Lung (tissue), 13 donors: ENCODE data around the gene PNLDC1. TPM values are rescaled to one million over a fixed set of nuclear protein-coding genes. Genes with fewer than 3 reads are reported as not detected.
A peak's percentile ranks its signal among the peaks of the same experiment; 100 is the strongest.

ENCODE experiments used
- ATAC-seq: fragments of 200-7000 bp; cut with Tn5 transposase; one replicate; pipeline ENCODE4 v1.9.1; 2020; ENCODE audit warnings: moderate number of reproducible peaks; ENCODE audit not compliant: insufficient read depth, low FRiP score
- DNase-seq, 3 donors: peaks; one replicate each; pipeline ENCODE4 v3.0.0-alpha.2; 2013 to 2017
- H3K27ac ChIP-seq, 2 donors: one replicate each; pipeline ENCODE4 v1.5.1; 2013; ENCODE audit warnings: mild to moderate bottlenecking in 2 of 2, moderate library complexity in 2 of 2, control low read depth in 1 of 2, inconsistent platforms in 1 of 2, low read depth in 1 of 2, low read length in 1 of 2
- H3K27me3 ChIP-seq, 3 donors: one replicate each; pipeline ENCODE4 v1.5.1; 2013; ENCODE audit warnings: low read length in 2 of 3; ENCODE audit not compliant: control insufficient read depth in 3 of 3, insufficient read depth in 3 of 3
- H3K36me3 ChIP-seq, 4 donors: one replicate each; pipeline ENCODE4 v1.5.1; 2013; ENCODE audit warnings: low read length in 4 of 4, mild to moderate bottlenecking in 1 of 4, moderate library complexity in 1 of 4; ENCODE audit not compliant: control insufficient read depth in 4 of 4, insufficient read depth in 4 of 4
- H3K4me1 ChIP-seq, 5 donors: one replicate each; pipeline ENCODE4 v1.5.1; 2013; ENCODE audit warnings: low read length in 5 of 5, mild to moderate bottlenecking in 2 of 5, moderate library complexity in 1 of 5; ENCODE audit not compliant: control insufficient read depth in 5 of 5, insufficient read depth in 5 of 5
- H3K4me3 ChIP-seq: one replicate; pipeline ENCODE4 v1.5.1; 2013; ENCODE audit warnings: mild to moderate bottlenecking, control low read depth, moderate library complexity
- H3K9ac ChIP-seq, 2 donors: one replicate each; pipeline ENCODE4 v1.5.1; 2013; ENCODE audit warnings: low read length in 2 of 2, control low read depth in 1 of 2; ENCODE audit not compliant: insufficient read depth in 1 of 2
- H3K9me3 ChIP-seq, 4 donors: one replicate each; pipeline ENCODE4 v1.5.1; 2013; ENCODE audit warnings: low read length in 3 of 4, mild to moderate bottlenecking in 1 of 4, moderate library complexity in 1 of 4; ENCODE audit not compliant: control insufficient read depth in 4 of 4, insufficient read depth in 3 of 4
- WGBS, 2 donors: extraction: QIAGEN DNeasy Blood & Tissue Kit; methylation state at CpG; one replicate each; pipeline ENCODE4 v1.1.7; 2013; 5-methylcytosine and 5-hydroxymethylcytosine counted together
- polyA plus RNA-seq, 2 donors: library from polyadenylated mRNA; stranded (reverse); fragments of 200-250 nt; gene quantifications; one replicate each; pipeline ENCODE4 v1.2.1, GENCODE V29; 2013
- small RNA-seq: library from RNA; depleted of rRNA; stranded (forward); fragments of <200 nt; gene quantifications from one replicate; pipeline ENCODE3, GENCODE V24; 2014; ENCODE audit warnings: low replicate concordance
- total RNA-seq, 2 donors: library from RNA; depleted of rRNA in 1 of 2; stranded (reverse); fragments of >200 nt in 1 of 2; gene quantifications; one replicate each; pipeline ENCODE4 v1.2.1, GENCODE V29; 2014 to 2021
- TF ChIP-seq, protein P1 (sequence below): IDR thresholded peaks from 2 replicates; pipeline ENCODE4 v1.5.1; 2012; ENCODE audit warnings: mild to moderate bottlenecking; ENCODE audit errors: control extremely low read depth, extremely low read depth
- donor health status: control.
- donor health status: control.
- donor health status: Bipolar disorder and iron deficiency.
- donor health status: healthy.
- donor health status: DM: yes; HTN: yes; CAD: no.

PNLDC1 gene
- total and polyA plus RNA-seq, 4 donors, result 0.14 to 0.28 (median 0.21) TPM

DNA sequence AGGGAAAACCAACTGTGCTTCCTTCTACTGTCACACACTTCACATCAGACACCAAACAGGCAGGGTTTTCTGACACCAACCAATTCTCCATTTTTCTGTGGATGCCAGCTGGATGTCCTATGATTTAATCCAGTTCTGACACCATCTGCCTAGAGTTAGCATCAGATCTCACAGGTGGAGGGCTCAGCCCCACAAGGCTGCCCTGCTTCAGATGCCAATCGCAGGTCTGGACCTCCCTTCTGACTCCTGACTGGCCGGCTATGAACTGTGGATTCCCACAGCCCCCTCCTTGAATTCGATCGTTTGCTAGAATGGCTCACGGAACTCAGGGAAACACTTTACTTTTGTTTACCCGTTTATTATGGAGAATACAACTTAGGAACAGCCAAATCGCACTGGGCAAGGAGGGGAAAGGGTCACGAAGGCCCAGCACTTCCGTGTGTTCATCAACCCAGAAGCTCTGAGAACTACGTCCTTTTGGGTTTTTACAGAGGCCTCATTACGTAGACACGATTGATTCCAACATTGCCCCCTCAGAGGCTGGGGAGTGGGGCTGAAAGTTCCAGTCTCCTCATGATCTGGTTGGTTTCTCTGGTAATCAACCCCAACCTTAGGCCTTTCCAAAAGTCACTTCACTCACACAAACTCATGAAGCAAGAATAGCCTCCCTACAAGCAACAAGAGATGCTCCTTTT is 65.3 kb downstream of the PNLDC1 start:
- H3K27me3 ChIP-seq, result no peaks in the 10 kb centered on the region
- H3K9ac ChIP-seq, result no peak overlapping the region
- peaks cover 0 to 5% (median 0%) of the 10 kb centered on the region in 4 donors for H3K9me3 ChIP-seq
- H3K4me1 ChIP-seq, result peaks cover 0 to 1% (median 0%) of the 10 kb centered on the region in 5 donors
- DNase-seq (no peak), ATAC-seq (no peak)
- no peak overlapping the region for H3K27ac ChIP-seq
- TF ChIP-seq, protein P1, sequence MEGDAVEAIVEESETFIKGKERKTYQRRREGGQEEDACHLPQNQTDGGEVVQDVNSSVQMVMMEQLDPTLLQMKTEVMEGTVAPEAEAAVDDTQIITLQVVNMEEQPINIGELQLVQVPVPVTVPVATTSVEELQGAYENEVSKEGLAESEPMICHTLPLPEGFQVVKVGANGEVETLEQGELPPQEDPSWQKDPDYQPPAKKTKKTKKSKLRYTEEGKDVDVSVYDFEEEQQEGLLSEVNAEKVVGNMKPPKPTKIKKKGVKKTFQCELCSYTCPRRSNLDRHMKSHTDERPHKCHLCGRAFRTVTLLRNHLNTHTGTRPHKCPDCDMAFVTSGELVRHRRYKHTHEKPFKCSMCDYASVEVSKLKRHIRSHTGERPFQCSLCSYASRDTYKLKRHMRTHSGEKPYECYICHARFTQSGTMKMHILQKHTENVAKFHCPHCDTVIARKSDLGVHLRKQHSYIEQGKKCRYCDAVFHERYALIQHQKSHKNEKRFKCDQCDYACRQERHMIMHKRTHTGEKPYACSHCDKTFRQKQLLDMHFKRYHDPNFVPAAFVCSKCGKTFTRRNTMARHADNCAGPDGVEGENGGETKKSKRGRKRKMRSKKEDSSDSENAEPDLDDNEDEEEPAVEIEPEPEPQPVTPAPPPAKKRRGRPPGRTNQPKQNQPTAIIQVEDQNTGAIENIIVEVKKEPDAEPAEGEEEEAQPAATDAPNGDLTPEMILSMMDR, result no peak
- no peak overlapping the region for H3K4me3 ChIP-seq
- H3K36me3 ChIP-seq, result no peaks in the 10 kb centered on the region
- 90 to 91% methylated on average over 12 of the region's 12 CpGs for WGBS, 2 donors

DNA sequence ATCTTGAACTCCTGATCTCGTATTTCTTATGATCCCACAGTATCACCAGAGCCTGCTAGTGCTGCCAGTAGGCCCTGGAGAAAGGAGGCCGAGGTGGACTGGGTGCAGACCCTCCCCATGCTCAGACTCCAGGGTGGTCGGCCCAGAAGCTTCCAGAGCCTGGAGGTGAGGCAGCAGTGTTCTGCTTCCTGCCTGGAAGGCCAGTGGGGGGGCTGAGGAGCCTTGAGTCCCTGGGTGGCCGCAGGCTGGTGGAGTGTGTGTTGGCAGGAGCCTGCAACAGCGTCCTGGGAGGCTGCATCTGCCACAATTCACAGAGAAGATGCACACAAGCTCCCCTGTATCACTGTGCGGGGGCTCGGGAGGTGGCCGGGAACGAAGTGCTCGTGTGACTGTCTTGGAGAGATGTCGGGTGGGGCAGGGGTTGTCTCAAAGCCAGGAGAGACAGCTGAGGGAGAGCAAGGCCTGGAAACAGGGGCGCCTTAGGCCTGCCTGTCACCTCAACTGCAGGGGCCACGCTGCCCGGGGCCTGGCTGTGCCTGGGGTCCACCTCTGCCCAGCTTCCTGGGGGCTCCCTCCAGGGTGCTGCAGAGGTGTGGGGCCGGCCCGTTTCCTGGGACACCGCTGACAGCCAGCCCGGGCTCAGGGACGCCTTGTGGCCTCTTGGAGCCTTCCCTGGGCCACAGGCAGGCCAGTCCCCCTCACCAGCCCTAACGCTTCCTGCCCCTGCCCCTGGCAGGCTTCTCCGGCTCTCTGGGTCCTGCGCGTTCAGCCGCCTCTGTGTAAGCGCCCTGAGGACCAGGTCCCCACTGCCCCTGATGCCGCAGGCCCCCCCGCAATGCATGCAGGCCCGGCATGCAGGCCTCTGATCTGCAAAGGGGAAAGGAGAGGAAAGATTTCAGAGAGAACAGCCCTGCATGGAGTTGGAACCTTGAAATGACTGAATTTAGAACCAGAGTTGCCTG is 66.5 kb downstream of the PNLDC1 start:
- H3K36me3 ChIP-seq, result no peaks in the 10 kb centered on the region
- no peak overlapping the region for H3K27ac ChIP-seq
- ATAC-seq (no peak), DNase-seq (no peak)
- H3K9me3 ChIP-seq, result peaks cover 0 to 5% (median 0%) of the 10 kb centered on the region in 4 donors
- no peak overlapping the region for H3K9ac ChIP-seq
- TF ChIP-seq, protein P1, result no peak
- H3K27me3 ChIP-seq, result no peaks in the 10 kb centered on the region
- H3K4me3 ChIP-seq, result no peak overlapping the region
- WGBS, 2 donors, result 88 to 91% methylated on average over 26 to 28 of the region's 28 CpGs
- H3K4me1 ChIP-seq, result peaks cover 0 to 1% (median 0%) of the 10 kb centered on the region in 5 donors

Small RNAs within 50 kb of the gene (small RNA-seq; reads per million reads assigned to genes)
- gene SNORA20 (71.9 reads per million, percentile 98 among the genes with 10 or more reads in this experiment), gene SNORA29 (not detected)

Other genes with a start within 250 kb of the PNLDC1 start
- gene SOD2, start 107.0 kb upstream of the PNLDC1 start, total RNA-seq, result 100 to 1,000 TPM; 797 to 807 TPM
- gene SOD2, start 107.0 kb upstream of the PNLDC1 start, polyA plus RNA-seq, result 1,000 to 10,000 TPM in 1 of 2 donors, 100 to 1,000 TPM in 1; 219 to 3,918 TPM
- gene WTAP, start 72.8 kb upstream of the PNLDC1 start, total RNA-seq, result 100 to 1,000 TPM in 1 of 2 donors, 10 to 100 TPM in 1; 85.0 to 140 TPM
- gene WTAP, start 72.8 kb upstream of the PNLDC1 start, polyA plus RNA-seq, result 100 to 1,000 TPM in 1 of 2 donors, 10 to 100 TPM in 1; 70.8 to 145 TPM
- 10 to 100 TPM; 20.8 to 84.4 TPM for gene ACAT2, start 38.2 kb upstream of the PNLDC1 start, total RNA-seq
- gene ACAT2, start 38.2 kb upstream of the PNLDC1 start, polyA plus RNA-seq, result 10 to 100 TPM; 62.0 to 73.2 TPM
- 100 to 1,000 TPM; 129 to 206 TPM for gene TCP1, start 10.7 kb upstream of the PNLDC1 start, total RNA-seq
- gene TCP1, start 10.7 kb upstream of the PNLDC1 start, polyA plus RNA-seq, result 100 to 1,000 TPM in 1 of 2 donors, 10 to 100 TPM in 1; 80.0 to 109 TPM
- gene MRPL18, start 9.8 kb upstream of the PNLDC1 start, total RNA-seq, result 10 to 100 TPM; 42.9 to 63.2 TPM
- 100 to 1,000 TPM in 1 of 2 donors, 10 to 100 TPM in 1; 59.4 to 120 TPM for gene MRPL18, start 9.8 kb upstream of the PNLDC1 start, polyA plus RNA-seq
- gene MAS1, start 90.7 kb downstream of the PNLDC1 start, total RNA-seq, result under 1 TPM in 1 of 2 donors, not detected in 1; 0.14 TPM
- under 1 TPM; 0.01 to 0.02 TPM for gene MAS1, start 90.7 kb downstream of the PNLDC1 start, polyA plus RNA-seq
- 100 to 1,000 TPM; 118 to 125 TPM for gene IGF2R, start 168.8 kb downstream of the PNLDC1 start, total RNA-seq
- gene IGF2R, start 168.8 kb downstream of the PNLDC1 start, polyA plus RNA-seq, result 10 to 100 TPM; 30.0 to 67.3 TPM